Inflammatory macrophage (primary cell): ENCODE results near the gene MMP19.

Experiments
- DNase-seq, 2 donors: peaks; one replicate each; pipeline ENCODE4 v3.0.0-alpha.2; 2020 to 2022

Gene MMP19

DNA sequence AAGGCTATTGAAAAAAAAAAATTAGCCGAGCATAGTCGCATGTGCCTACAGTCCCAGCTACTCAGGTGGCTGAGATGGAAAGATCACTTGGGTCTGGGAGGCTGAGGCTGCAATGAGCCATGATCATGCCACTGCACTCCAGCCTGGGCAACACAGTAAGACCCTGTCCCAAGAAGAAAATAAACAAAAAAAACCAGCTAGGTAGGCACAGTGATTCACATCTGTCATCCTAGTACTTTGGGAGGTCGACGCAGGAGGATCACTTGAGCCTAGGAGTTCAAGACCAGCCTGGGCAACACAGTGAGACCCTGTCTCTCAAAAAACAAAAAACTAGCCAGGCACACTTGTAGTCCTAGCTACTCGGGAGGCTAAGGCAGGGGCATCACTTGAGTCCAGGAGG is 33.5 kb downstream of the MMP19 start:
- DNase-seq = no peak

DNA sequence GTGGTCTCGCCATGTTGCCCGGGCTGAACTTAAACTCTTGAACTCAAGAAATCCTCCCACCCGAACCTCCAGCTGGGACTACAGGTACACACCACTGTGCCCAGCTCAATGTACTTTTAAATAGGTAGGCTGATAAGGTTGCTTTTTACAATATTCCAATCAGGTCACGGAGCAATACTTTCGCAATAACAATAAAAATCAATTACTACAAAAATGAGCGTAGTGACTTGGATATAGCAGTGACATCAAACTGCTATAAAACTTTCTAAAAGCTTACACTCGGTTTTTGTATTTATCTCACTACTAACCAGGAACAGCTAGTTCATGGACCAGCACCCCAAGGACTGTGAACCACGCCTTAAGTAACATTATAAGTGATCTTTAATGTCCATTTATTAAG is 35.8 kb downstream of the MMP19 start:
- DNase-seq = no peak

DNA sequence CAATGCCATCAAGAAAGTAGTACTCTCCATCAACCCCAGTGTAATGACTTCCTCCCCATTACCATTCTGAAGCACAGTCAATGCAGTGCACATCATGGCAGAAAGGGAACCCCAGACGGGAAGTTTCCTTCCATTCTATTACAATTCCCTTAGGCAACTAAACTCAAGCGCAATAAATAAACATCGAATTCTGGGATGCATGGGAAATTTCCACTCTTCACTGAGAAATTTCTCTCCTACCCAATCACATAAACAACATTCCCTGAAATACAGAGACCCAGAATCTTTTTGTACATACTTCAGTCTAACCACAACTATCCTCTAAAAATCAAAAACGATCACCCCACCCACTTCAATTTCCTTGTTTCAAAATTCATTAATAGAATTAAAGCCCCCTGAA is 45.2 kb downstream of the MMP19 start:
- no peak for DNase-seq

DNA sequence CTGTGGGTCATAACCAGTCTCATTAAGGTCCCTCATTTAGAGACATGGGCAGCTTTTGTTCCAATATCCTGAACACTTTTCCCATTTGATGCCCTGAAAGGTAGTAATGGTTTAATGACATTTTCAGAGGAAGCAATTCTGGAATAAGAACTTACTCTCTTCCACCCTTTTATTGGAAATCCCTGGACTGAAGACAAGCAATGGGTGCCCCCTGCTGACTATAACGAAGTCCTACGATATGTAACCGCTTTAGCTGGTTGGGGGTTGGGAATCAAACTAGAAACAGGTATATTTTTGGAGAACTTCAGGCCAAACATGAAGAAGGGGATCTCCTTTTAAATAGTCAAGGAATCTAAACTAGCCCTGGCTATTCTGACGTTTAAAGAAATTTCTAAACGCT is 45.7 kb downstream of the MMP19 start:
- peak in 1 of 2 donors; percentile 24 for DNase-seq

DNA sequence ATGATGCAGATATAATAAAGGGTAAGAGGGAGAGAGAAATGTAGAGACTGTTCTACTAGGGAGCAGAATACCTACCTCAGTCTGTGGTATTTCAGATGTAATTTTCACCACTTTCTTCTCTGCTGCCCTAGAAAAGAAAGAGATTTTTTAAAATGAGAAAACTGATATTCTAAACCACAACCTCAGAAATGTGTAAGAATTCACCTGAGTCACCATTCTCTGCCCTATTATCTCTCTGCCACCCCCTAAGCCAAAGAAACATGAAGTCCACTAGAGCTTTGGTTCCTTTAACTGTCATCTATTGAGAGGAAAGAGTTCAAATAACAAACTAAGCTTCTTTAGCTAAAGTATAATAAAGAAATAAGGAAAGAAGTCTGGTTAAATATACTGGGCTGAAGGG is 46.8 kb downstream of the MMP19 start:
- no peak for DNase-seq

DNA sequence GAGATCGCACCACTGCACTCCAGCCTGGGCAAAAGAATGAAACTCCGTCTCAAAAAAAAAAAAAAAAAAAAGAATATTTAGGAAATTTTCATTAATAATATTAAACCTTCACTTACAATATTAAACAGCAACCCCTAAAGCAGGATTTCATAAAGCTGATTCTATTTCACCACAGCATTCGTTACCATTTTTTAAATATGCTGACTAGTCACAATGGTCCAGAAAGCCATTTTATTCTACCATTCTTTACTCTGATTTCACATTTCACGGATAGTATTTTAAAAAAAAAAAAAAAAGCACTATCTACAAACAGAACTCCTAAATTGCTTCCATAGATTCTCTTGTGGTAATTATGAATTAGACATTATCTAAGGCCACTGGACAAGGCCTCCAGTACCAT is 52.8 kb downstream of the MMP19 start:
- no peak for DNase-seq

DNA sequence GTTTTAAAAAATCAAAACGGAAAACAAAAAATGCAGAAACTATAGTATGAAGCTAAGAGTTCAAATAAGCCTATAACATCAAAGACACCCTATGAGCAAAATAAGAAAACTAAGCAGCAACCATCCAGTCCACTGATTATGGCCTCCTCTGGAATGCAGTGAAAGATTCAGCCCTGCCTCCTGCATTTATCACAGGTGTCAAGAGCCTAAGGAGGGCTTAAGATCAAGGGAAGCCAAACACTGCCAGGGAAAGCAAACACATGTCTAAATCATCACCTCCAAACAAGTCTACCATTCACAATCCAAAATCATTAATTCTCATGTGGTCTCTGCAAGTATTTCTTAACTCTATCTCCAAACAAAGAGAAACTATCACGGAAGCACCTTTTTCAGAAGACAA is 53.6 kb downstream of the MMP19 start:
- DNase-seq = no peak

DNA sequence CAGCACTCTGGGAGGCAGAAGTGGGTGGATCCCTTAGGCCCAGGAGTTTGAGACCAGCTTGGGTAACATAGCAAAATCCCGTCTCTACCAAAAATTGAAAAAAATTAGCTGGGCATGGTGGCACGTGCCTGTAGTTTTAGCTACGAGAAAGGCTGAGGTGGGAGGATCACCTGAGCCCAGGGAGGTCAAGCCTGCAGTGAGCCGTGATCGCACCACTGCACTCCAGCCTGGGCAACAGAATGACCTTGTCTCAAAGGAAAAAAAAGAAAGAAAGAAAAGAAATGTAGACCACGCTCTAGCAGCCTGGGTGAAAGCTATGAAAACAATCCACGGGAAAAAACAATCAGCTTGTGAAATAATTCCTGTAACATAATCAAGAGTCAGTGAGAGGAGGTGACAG is 54.2 kb downstream of the MMP19 start:
- DNase-seq = no peak
